Heart left ventricle (tissue), 16 donors: ENCODE results near the gene ZNF598. TPM values are rescaled to one million over a fixed set of nuclear protein-coding genes. Genes with fewer than 3 reads are reported as not detected.
"Not testable (repeated sequence)": the region's sequence is repeated elsewhere in the genome, so short reads cannot be mapped to it uniquely, and the experiment has no call there.

ENCODE experiments used
- ATAC-seq, 4 donors: fragments of 200-7000 bp; cut with Tn5 transposase; one replicate each; pipeline ENCODE4 v1.9.1; 2020 to 2022; ENCODE audit warnings: moderate library complexity in 4 of 4, mild to moderate bottlenecking in 3 of 4, moderate number of reproducible peaks in 1 of 4
- DNase-seq, 5 donors: peaks; one replicate each; pipeline ENCODE4 v3.0.0-alpha.2; 2020
- H3K27ac ChIP-seq, 12 donors: fragments of 200-600 bp; sonication (generic) in 4 of 12; one replicate each; pipeline versions ENCODE4 v1.5.0 to v1.8.0; 2016 to 2022; ENCODE audit warnings: mild to moderate bottlenecking in 2 of 12
- H3K27me3 ChIP-seq, 9 donors: fragments of 200-600 bp; sonication (generic) in 2 of 9; one replicate each; pipeline versions ENCODE4 v1.5.1 to v1.8.0; 2016 to 2022; ENCODE audit warnings: mild to moderate bottlenecking in 3 of 9
- H3K36me3 ChIP-seq, 9 donors: fragments of 200-600 bp; sonication (generic) in 2 of 9; one replicate each; pipeline versions ENCODE4 v1.5.0 to v1.8.0; 2018 to 2022; ENCODE audit warnings: mild to moderate bottlenecking in 2 of 9
- H3K4me1 ChIP-seq, 12 donors: fragments of 200-600 bp; sonication (generic) in 4 of 12; one replicate each; pipeline versions ENCODE4 v1.5.0 to v1.8.0; 2016 to 2022; ENCODE audit warnings: mild to moderate bottlenecking in 3 of 12
- H3K4me3 ChIP-seq, 12 donors: fragments of 200-600 bp; sonication (generic) in 4 of 12; one replicate each; pipeline versions ENCODE4 v1.5.0 to v1.8.0; 2017 to 2022; ENCODE audit warnings: mild to moderate bottlenecking in 9 of 12, moderate library complexity in 4 of 12
- H3K9me3 ChIP-seq, 12 donors: fragments of 200-600 bp; sonication (generic) in 4 of 12; one replicate each; pipeline versions ENCODE4 v1.5.0 to v1.8.0; 2016 to 2022; ENCODE audit warnings: mild to moderate bottlenecking in 1 of 12
- POLR2A ChIP-seq, 2 donors: fragments of 450-650 bp; IDR thresholded peaks; one replicate each; pipeline ENCODE4 v1.6.1; 2017; ENCODE audit warnings: antibody characterized with exemption in 2 of 2, mild to moderate bottlenecking in 2 of 2, moderate library complexity in 2 of 2
- WGBS, 4 donors: extraction: QIAGEN DNeasy Blood & Tissue Kit in 2 of 4; methylation state at CpG; one replicate each; pipeline versions ENCODE4 v1.1.5 to v1.1.7; 2013 to 2018; 5-methylcytosine and 5-hydroxymethylcytosine counted together
- intact Hi-C, 10 donors: fragments of 100-400 bp; cut with DNase I; formaldehyde crosslinking; loops; one replicate each; pipeline versions ENCODE4 v1.11.1 to v1.14.2; 2022
- polyA plus RNA-seq, 2 donors: library from polyadenylated mRNA; stranded (reverse); fragments of 200-250 nt; gene quantifications; one replicate each; pipeline ENCODE4 v1.2.3, GENCODE V29; 2013
- total RNA-seq, 9 donors: library from RNA; depleted of rRNA in 2 of 9; stranded (reverse); fragments of >200 nt in 2 of 9; fragmentation: NEBNext Ultra II Directional in 3 of 9; extraction: Animal tissue kit (Norgen Biotek cat#: 25700) in 3 of 9; gene quantifications; one replicate each; pipeline versions ENCODE4 v1.1.0 to v1.2.4, GENCODE V29; 2016 to 2023
- TF ChIP-seq, protein P1 (sequence below), 12 donors: fragments of 200-600 bp; sonication (generic) in 4 of 12; IDR thresholded peaks; one replicate each; pipeline versions ENCODE4 v1.5.0 to v1.8.0; 2018 to 2022; ENCODE audit warnings: antibody characterized with exemption in 12 of 12, mild to moderate bottlenecking in 5 of 12
- donor health status: ischemic (EF 13 %, LVEDD 7.1; RV severe dilation, severe dysfunction).
- donor health status: healthy with polysubstance abuse.
- donor health status: DM: no; HTN: yes; CAD: no.
- donor health status: DM: no; HTN: no; CAD: no.
- donor health status: ischemic (EF 25% LVEDD 6.9; RV normal size, moderate dysfunction).
- donor health status: ischemic (EF 25% LVEDD 5.7; RV mildly dilated, moderate dysfunction).
- donor health status: healthy.
- donor health status: DM: yes; HTN: yes; CAD: no.
- donor health status: ischemic (EF 35%, LVEDD 5.7; RV mildly dilated, moderate dysfunction).
- donor health status: nonischemic (EF 11% LVEDD 7.7; RV severe dilation, severe dysfunction).
- donor health status: DM: yes; HTN: yes; CAD: no.
- donor health status: PGD.
- donor health status: ischemic (EF 29% LVEDD 5.4; RV normal size, mild dysfunction).
- donor health status: nonischemic (EF 23%, LVEDD 6.1; RV moderate dilation, normal function).

ZNF598 gene
- total and polyA plus RNA-seq, 11 donors = 9.4 to 47.4 (median 17.0) TPM

DNA sequence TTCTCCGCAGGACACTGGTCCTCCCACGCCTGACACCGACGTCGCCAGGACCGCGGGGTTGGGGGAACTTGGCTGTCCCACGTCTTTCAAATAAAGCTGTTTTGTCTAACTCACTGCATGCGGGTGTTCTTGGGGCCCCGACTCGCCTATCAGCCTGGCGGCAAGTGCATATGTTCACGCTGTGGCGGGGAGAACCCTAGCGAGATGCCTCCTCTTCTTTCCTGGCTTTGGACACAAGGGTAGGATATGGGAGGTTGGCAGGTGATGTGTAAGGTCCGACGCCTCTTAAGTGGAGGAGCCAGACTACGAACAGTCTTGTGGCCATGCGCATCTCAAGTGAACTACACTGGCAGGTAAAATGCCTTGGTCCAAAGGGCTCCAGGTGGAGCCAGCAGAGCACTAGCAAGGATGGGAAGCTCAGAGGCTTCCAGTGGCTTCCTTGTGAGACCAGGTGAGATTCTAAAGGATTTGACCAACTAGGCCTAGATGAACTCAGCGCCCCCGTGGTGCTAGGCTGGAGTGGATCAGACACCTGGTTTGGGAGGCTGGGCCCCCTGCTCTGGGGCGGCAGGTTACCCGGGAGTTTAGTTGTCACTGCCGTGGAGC, 44.1 kb downstream of the ZNF598 start:
- ATAC-seq = no peak
- H3K27ac ChIP-seq = peak overlapping the region; percentile 85 to 99 (median 97)
- no peaks in the 10 kb centered on the region for H3K27me3 ChIP-seq
- peaks cover 2 to 42% (median 26%) of the 10 kb centered on the region in 12 donors for H3K4me1 ChIP-seq
- intact Hi-C loops = no loop called here
- no peaks in the 10 kb centered on the region for H3K9me3 ChIP-seq
- TF ChIP-seq, protein P1, sequence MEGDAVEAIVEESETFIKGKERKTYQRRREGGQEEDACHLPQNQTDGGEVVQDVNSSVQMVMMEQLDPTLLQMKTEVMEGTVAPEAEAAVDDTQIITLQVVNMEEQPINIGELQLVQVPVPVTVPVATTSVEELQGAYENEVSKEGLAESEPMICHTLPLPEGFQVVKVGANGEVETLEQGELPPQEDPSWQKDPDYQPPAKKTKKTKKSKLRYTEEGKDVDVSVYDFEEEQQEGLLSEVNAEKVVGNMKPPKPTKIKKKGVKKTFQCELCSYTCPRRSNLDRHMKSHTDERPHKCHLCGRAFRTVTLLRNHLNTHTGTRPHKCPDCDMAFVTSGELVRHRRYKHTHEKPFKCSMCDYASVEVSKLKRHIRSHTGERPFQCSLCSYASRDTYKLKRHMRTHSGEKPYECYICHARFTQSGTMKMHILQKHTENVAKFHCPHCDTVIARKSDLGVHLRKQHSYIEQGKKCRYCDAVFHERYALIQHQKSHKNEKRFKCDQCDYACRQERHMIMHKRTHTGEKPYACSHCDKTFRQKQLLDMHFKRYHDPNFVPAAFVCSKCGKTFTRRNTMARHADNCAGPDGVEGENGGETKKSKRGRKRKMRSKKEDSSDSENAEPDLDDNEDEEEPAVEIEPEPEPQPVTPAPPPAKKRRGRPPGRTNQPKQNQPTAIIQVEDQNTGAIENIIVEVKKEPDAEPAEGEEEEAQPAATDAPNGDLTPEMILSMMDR (IDR thresholded peaks at IDR 0.05) = no peak
- no peak for TF ChIP-seq POLR2A (IDR thresholded peaks at IDR 0.05)
- peaks cover 0 to 33% (median 31%) of the 10 kb centered on the region in 9 donors for H3K36me3 ChIP-seq
- no peak for DNase-seq
- 23 to 30% (median 24%) methylated on average over 20 to 24 of the region's 24 CpGs for WGBS, 4 donors
- peak overlapping the region; percentile 65 to 100 (median 87) for H3K4me3 ChIP-seq

DNA sequence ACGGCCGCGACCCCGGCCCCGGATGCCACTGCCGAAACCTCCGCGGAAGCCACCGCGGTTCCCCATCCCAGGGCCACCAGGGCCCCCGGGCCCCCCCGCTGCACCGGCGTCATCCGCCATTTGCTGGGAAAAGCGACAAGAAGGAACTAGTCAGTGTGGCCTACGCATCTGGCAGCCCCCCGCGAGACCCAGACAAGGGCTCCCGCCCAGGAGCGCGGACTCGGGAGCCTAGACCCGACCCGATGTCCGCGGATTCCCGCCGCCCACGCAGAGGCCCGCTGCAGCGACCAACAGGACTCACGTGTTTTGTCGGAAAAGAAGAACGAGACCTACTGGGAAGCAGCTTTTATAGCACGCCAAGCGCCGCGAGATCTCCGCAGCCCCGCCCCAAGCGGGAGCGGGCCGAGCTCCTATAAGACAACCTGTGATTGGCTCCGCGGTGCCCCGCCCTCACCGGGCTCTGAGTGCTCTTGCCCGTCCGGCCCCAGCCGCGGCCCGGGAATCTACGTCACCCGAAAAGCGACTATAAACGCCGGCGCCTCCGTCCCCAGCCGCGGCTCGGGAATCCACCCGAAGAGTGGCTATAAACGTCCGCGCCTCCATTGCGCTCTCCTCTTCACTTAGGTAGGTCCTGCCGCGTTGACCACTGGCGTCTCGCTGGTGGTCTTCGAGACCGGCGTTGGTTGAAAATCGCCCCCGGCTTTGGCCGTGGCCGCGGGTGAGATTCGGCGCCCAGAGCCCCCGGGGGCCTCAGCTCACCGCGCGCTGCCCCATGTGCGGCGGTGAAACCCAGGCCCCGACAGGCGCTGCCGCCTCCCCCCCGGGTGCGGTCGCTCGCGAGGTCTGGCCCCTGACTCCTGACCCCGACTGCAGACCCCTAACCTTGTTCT, 44.9 kb downstream of the ZNF598 start, which contains the start of gene RPS2:
Gene RPS2, minus strand, starts transcription at position 321 of the 890 bp plus-strand sequence. Its CDS starts 201 bp downstream, at position 120.
- Histone ChIP-seq H3K9me3 (no peaks in the 10 kb centered on the region), H3K27me3 (no peaks in the 10 kb centered on the region), H3K4me1 (peaks cover 7 to 46% (median 31%) of the 10 kb centered on the region in 12 donors), H3K4me3 (peak within 1 kb of the TSS; percentile 65 to 100 (median 87)), H3K36me3 (peaks cover 0 to 33% (median 31%) of the 10 kb centered on the region in 9 donors), H3K27ac (peak within 1 kb of the TSS; percentile 85 to 99 (median 97))
- DNase-seq (peak; percentile 98 to 100 (median 99)), ATAC-seq (peak; percentile 95 to 99 (median 96))
- intact Hi-C loops = no loop called here
- 1% methylated on average over 41 to 97 of the region's 97 CpGs for WGBS, 4 donors
- TF ChIP-seq, protein P1 (IDR thresholded peaks at IDR 0.05) = peak in 5 of 12 donors; percentile 1 to 28 (median 9)
- peak; percentile 22 to 96 for TF ChIP-seq POLR2A (IDR thresholded peaks at IDR 0.05)

DNA sequence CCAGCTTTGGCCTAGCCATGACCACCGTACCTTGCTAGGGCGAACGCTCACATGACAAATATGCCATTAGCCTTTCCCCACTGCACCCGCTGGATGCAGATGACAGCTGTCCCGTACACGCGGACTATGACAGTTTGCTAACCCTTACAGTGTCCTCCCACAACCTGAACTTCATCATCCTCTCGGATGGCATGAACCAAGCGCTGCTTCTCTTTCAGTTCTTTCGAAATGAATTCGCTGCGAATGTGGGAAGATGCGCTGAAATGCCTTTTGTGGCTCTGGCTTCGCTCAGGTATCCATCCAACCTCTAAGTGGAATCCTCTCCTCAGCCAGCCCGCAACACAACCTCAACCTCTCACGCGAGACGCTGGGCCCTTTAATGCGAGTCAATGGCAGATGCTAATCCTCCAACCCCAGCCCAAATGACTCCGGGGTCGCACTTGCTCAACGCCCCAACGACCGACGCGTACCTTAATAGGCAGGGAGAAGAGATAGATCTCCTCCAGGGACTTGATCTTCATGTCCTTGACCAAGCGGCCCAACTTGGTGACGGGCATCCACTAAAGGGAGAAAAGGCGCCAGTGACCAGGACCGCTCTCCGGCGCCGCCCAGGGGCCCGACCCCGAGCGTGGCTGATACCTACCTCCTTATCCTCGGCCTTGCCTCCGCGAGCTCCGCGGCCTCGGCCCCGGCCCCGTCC, 45.7 kb downstream of the ZNF598 start:
- ATAC-seq = peak in 3 of 4 donors; percentile 1 to 38 (median 16)
- DNase-seq = peak in 3 of 5 donors; percentile 50 to 76 (median 58)

DNA sequence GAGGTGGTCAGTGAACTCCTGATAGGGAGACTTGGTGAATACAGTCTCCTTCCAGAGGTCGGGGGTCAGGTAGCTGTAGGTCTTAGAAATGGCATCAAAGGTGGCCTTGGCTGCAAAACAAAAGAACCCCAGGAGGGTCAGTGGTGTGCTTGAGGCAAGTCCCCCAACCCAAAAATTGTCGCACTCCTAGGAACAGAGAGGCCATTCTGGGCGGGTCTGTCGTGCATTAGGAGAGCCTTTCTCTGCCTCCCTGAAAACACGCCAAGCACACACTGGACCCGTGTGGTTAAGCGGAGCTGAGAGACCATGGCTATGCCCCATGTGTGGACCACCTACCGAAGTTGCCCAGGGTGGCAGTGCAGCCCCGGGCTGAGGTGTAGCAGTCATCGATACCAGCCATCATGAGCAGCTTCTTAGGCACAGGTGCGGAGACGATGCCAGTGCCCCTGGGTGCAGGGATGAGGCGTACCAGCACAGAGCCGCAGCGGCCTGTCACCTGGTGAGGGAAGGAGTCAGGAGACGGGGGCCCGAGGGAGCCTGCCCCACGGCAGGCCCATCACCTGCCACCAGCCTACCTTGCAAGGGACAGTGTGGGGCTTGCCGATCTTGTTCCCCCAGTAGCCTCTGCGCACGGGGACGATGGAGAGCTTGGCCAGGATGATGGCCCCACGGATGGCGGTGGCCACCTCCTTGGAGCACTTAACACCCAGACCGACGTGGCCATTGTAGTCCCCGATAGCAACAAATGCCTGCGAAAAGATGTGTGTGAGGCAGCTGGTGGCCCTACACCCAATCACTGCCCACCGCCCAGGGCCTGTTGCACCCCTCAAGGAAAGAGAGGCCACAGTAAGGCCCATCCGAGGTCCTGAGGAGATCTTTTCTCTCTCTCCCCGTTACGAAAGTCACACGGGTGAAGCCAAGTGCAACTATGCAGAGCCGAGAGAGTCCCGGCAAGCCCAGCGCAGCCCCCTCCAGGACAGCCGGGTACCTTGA, 47.2 kb downstream of the ZNF598 start:
- Histone ChIP-seq H3K4me3 (peak overlapping the region in 2 of 12 donors; percentile 95 to 99), H3K4me1 (peaks cover 7 to 53% (median 37%) of the 10 kb centered on the region in 12 donors), H3K27ac (peak overlapping the region in 1 of 12 donors; percentile 5), H3K36me3 (peaks cover 0 to 33% (median 31%) of the 10 kb centered on the region in 9 donors)
- WGBS, 4 donors = 85 to 90% (median 86%) methylated on average over 21 to 37 of the region's 37 CpGs
- ATAC-seq, H3K27me3 ChIP-seq, H3K9me3 ChIP-seq, intact Hi-C loops, DNase-seq: not testable (repeated sequence)

More for the DNA sequence above, 45.7 kb downstream of the ZNF598 start:
- H3K27me3 ChIP-seq = no peaks in the 10 kb centered on the region
- H3K4me3 ChIP-seq = peak overlapping the region; percentile 65 to 100 (median 87)
- intact Hi-C loops = no loop called here
- no peak for TF ChIP-seq POLR2A (IDR thresholded peaks at IDR 0.05)
- TF ChIP-seq, protein P1 (IDR thresholded peaks at IDR 0.05) = peak in 6 of 12 donors; percentile 10 to 54 (median 28)
- H3K36me3 ChIP-seq = peaks cover 0 to 33% (median 31%) of the 10 kb centered on the region in 9 donors
- H3K4me1 ChIP-seq = peaks cover 7 to 49% (median 33%) of the 10 kb centered on the region in 12 donors
- H3K9me3 ChIP-seq = no peaks in the 10 kb centered on the region
- H3K27ac ChIP-seq = peak overlapping the region; percentile 85 to 99 (median 97)
- 8 to 12% (median 11%) methylated on average over 40 to 44 of the region's 44 CpGs for WGBS, 4 donors
